Measurements from ENCODE around the gene CFAP157. TPM values are rescaled to one million over a fixed set of nuclear protein-coding genes. Genes with fewer than 3 reads are reported as not detected.
"Not testable (repeated sequence)": the region's sequence is repeated elsewhere in the genome, so short reads cannot be mapped to it uniquely, and the experiment has no call there.

CFAP157 gene
- total RNA-seq, 1 donor from 2014 or later: not detected

DNA sequence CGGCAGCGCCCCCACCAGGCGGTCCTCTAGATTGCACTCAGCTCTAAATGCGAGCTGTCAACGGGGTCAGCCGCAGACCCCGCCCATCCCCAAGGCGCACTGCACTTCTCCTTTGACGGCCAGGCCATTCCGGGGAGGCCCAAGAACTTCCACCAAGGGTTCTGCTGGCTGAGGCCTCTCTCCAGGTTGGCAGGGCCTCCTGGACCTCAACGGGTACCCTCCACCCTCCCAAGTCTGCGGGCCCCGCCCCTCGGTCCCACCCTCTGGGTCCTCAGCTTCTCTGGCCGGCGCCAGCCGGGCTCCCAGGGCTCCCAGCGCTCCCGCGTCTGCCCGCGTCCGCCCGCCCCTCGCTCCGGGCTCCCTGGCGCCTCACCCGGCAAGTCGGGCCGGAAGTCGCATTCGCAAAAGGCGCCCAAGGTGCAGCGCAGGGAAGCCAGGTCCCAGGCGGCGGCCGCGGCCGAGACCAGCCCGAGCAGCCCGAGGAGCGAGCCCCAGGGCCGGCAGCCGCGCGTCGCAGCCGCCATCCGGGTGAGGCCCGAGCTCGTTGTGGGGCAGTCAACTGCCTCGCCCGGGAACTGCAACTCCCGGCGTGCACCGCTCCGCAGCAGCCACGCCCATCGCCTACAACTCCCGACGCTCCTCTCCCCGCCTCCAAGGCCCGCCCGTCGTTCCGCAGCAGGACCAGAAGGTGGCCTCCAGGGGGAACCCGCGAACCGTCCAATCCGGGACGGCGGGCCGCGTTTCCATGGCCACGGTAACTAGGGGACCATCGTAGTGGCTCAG lies 28.1 kb downstream of the CFAP157 start, which contains the start of gene TOR2A:
Gene TOR2A, minus strand, starts transcription at position 548 of the 783 bp plus-strand sequence. Its CDS starts 24 bp downstream, at position 524.
- DNase-seq (ENCODE audit: low read depth in 2 of 2): peak; percentile 94 to 99

GRCh38 chr9:127735530-127736185 lies 28.9 kb downstream of the CFAP157 start:
- DNase-seq (ENCODE audit: low read depth in 2 of 2): peak in 1 of 2 donors; percentile 37

- DNase-seq (ENCODE audit: low read depth in 2 of 2): no peak
Measured at GRCh38 chr9:127738666-127739065, 31.9 kb downstream of the CFAP157 start.

- no peak for DNase-seq (ENCODE audit: low read depth in 2 of 2)
Measured at GRCh38 chr9:127739614-127740330, 33.0 kb downstream of the CFAP157 start.

- DNase-seq (ENCODE audit: low read depth in 2 of 2): peak in 1 of 2 donors; percentile 40
Measured at GRCh38 chr9:127741831-127742434, 35.1 kb downstream of the CFAP157 start.

GRCh38 chr9:127742435-127743088 lies 35.8 kb downstream of the CFAP157 start:
- no peak for DNase-seq (ENCODE audit: low read depth in 2 of 2)

- DNase-seq (ENCODE audit: low read depth in 2 of 2): no peak
Measured at GRCh38 chr9:127744398-127745110, 37.8 kb downstream of the CFAP157 start.

DNA sequence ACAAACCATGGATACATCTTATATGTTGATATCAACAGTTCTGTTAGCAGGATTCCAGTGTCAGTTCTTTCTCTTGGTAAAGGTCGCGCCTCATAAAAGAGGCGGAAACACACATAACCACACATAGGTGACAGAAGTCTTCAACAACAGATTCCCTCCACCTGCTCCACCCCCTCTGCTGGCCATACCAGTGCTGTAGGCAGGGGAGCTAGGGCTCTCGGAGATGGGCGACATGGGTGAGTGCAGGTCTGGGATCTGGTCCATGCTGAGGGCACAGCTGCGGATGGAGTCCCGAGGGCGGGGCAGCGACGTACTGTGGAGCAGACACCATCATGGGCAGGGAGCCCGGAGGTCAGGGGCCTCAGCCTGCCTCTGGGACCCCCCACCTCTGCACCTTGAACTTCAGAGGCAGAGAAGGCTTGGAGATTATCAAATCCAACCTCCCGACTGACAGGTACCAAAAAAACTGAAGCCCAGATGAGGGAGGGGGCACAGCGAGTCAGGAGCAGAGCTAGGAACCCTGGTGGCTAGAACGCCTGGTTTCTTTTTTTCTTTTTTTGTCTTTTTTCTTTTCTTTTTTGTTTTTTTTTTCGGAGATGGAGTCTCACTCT lies 40.3 kb downstream of the CFAP157 start:
- DNase-seq (ENCODE audit: low read depth in 2 of 2): no peak

GRCh38 chr9:127749090-127749787 lies 42.5 kb downstream of the CFAP157 start:
- no peak for DNase-seq (ENCODE audit: low read depth in 2 of 2)

DNA sequence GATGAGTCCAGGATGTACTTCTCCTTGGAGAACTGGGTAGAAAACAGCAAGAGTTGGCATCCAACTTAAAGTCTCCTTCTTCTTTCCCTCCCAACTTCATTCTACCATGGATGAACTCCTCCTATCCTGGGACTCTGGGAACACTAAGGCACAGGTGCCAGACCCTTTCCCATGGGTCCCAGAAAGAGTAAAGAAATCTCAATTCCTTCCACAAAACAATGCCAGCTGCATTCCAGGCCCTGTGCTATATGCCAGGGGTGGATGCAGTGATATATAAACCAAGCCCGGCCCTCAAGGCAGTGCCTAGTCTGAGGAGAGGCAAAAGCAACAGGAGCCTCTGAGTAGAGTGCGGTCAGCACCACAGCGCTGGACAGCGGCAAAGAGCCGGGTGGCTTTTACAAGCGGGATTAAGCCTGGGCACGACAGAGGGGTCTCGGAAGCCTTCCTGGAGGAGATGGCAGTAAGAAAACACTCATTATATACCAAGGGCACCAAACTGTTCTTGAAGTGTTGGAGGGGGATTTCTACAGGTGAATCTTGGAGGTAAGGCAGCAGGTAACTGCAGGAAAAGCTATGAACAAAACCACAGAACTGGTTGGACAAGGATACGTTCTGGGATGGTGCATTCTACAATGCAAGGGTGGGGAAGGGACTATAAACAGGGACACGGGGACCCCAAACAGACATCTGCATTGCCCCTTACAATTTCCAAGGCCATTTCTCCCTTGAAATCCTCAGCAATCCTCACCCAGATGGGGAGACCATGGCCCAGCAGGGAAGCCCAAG lies 44.7 kb downstream of the CFAP157 start:
- DNase-seq (ENCODE audit: low read depth in 2 of 2): peak in 1 of 2 donors; percentile 32

- no peak for DNase-seq (ENCODE audit: low read depth in 2 of 2)
Measured at GRCh38 chr9:127753148-127753547, 46.4 kb downstream of the CFAP157 start.

DNA sequence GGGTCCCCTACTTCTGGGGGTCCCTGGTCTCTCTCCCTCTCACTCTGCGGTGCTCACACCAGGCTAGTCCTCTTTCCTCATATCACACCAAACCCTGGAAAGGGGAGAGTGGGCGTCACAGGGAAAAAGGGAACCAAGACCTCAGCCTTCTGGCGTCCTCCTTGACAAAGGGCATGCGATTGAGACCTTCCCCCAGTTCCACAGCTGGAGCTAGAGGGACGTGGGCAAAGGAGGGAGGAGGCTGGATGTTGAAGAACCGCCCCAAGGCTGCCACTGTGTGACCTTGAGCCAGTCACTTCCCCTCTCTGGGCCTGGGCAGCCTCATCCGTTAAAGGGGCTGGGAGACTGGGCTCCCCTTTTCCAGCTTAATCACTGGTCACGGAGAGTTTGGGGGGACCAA lies 46.8 kb downstream of the CFAP157 start:
- DNase-seq (ENCODE audit: low read depth in 2 of 2): no peak

DNA sequence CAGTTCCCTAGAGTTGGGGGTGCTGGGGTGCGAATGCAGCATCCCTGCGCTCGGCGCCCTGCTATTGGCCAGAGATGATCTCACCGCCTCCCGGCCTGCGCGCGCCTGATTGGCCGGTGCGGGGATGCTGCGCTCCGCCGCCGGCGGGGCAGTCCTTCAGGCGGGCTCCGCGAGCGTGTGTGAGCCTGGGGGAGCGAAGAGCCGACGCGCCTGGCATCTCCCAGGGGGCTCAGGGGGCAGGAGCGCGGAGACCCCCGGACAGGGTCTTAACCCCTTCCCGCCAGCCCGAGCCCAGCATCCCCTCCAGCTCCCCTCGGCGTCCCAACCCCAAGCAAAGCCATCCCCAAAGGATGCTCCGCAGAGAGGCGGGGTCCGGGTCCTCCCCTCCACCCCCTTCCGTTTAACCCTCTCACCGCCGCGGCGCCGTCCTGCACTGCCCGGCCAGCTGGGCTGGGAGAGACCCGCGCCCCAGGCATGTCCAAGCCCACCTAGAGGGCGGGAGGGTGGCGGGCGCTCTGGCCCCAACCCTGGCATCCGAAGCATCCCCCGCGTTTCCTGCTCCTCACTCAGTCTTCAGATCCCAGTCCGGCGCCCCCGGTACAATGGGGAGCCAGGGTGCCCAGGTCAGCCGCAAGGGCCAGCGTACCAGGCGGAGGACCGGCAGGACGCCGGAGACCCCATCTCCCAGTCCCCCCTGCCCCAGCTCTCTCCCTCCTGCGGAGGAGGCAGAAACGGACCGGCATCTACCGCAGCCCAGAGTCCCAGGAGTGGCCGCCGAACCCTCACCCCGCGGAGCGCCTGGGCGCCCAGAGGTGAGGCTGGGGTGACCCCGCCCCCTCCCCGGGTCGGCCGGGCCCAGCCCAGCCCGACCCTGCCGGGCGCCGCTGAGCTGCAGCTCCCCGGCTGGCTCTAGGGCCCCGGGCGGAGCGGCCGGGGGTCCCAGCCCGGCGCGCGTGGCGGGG lies 47.6 kb downstream of the CFAP157 start:
- DNase-seq (ENCODE audit: low read depth in 2 of 2): no peak

DNA sequence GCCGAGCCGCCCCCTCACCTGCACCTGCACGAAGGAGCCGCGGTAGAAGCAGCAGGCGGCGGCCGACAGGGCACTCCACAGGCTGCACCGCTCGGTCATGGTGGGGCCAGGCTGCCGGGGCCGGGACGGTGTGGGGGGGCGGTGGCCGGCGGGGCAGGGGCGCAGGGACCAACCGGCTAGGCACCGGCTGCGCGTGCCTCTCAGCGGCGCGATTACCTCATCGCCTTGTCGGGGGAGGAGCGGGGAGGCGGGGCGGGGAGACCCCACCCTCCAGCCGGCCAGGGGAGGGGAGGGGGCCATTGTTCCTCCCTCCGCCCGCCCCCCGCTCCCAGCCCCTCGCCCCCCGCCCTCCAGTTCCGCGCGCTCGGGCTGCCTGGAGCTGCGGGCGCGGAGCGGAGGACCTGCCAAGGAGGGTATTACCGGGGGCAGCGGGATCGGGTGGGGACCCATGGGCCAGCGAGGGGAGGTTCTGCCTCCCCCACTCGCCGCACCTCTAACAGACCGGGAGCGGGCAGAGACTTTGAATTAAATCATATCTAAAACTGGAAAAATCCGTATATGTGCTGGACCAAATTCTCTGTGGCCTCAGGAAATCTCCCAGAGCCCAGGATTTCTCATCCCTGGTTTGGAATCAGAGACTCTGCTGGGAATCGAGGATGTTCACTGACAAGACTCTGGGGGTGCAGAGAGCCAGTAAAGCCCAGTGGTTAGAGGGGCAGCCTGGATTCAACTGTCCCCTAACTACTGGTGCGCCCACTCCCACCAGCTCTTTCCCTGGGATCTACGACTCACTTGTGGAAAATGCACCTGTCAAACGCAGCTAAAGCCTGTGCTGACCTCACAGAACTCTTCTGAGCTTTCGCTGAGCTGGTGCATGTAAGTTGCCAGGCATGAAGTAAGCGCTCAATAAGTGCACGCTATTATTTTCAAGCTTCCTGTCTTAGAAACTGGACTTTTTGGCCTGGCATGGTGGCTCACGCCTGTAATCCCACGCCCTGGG lies 48.6 kb downstream of the CFAP157 start:
- peak in 1 of 2 donors; percentile 39 for DNase-seq (ENCODE audit: low read depth in 2 of 2)

DNA sequence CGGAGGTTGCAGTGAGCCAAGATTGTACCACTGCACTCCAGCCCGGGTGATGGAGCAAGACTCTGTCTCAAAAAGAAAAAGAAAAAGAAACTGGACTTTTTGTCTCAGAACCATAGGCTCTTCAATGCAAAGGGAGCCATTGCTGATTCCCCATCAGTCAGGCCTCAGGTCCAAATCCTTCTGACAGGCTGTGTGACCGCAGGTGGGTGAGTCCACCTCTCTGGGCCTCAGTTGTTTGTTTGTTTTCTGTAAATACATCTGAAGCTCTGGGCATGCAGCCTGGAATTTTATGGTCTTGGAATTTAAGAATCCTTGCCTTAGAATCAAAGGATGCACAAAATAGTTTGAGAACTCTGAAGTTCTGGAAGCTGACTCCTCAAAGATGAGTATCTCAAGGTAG lies 49.4 kb downstream of the CFAP157 start:
- no peak for DNase-seq (ENCODE audit: low read depth in 2 of 2)

DNA sequence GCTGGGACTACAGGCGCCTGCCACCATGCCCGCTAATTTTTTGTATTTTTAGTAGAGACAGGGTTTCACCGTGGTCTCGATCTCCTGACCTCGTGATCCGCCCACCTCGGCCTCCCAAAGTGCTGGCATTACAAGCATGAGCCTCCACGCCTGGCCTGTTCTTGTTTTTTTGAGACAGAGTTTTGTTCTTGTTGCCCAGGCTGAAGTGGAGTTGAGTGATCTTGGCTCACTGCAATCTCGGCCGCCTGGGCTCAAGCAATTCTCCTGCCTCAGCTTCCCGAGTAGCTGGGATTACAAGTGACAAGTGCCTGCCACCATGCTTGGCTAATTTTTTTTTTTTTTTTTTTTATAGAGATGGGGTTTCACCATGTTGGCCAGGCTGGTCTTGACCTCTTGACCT lies 50.0 kb downstream of the CFAP157 start:
- not testable (repeated sequence) for DNase-seq (ENCODE audit: low read depth in 2 of 2)
